Breast epithelium (tissue), 4 donors: ENCODE data around the gene GATAD2B. TPM values are rescaled to one million over a fixed set of nuclear protein-coding genes. Genes with fewer than 3 reads are reported as not detected.
A peak's percentile ranks its signal among the peaks of the same experiment; 100 is the strongest.
"Not testable (repeated sequence)": the region's sequence is repeated elsewhere in the genome, so short reads cannot be mapped to it uniquely, and the experiment has no call there.

ENCODE experiments used
- DNase-seq, 2 donors: peaks; one replicate each; pipeline ENCODE4 v3.0.0-alpha.2; 2019; ENCODE audit warnings: low spot score in 2 of 2
- H3K27ac ChIP-seq, 2 donors: fragments of 200-600 bp; sonication (generic) in 1 of 2; one replicate each; pipeline ENCODE4 v1.5.1; 2016 to 2019; ENCODE audit warnings: mild to moderate bottlenecking in 1 of 2
- H3K27me3 ChIP-seq, 2 donors: fragments of 200-600 bp; sonication (generic) in 1 of 2; one replicate each; pipeline versions ENCODE4 v1.5.1 to v1.6.0; 2017 to 2019; ENCODE audit warnings: control low read depth in 1 of 2, mild to moderate bottlenecking in 1 of 2
- H3K36me3 ChIP-seq: fragments of 200-600 bp; one replicate; pipeline ENCODE4 v1.5.1; 2019
- H3K4me1 ChIP-seq, 2 donors: fragments of 200-600 bp; sonication (generic); one replicate each; pipeline ENCODE4 v1.5.1; 2016 to 2019; ENCODE audit warnings: control low read depth in 1 of 2
- H3K4me3 ChIP-seq, 3 donors: fragments of 200-600 bp; sonication (generic); 1 replicate in 2 of 3; 2 replicates in 1 of 3; pipeline ENCODE4 v1.5.1; 2016 to 2019; ENCODE audit warnings: mild to moderate bottlenecking in 3 of 3, moderate library complexity in 2 of 3
- H3K9me3 ChIP-seq, 2 donors: fragments of 200-600 bp; sonication (generic) in 1 of 2; one replicate each; pipeline ENCODE4 v1.5.1; 2016 to 2019; ENCODE audit warnings: control low read depth in 1 of 2
- CTCF ChIP-seq, 3 donors: fragments of 450-650 bp; IDR thresholded peaks; one replicate each; pipeline ENCODE4 v1.5.1; 2016 to 2017; ENCODE audit warnings: antibody characterized with exemption in 3 of 3, mild to moderate bottlenecking in 3 of 3, moderate library complexity in 3 of 3
- POLR2A ChIP-seq: fragments of 450-650 bp; IDR thresholded peaks from one replicate; pipeline ENCODE4 v1.6.1; 2016; ENCODE audit warnings: antibody characterized with exemption, mild to moderate bottlenecking, moderate library complexity
- POLR2AphosphoS5 ChIP-seq, 3 donors: sonication (generic); formaldehyde crosslinking; IDR thresholded peaks; one replicate each; pipeline ENCODE4 v1.6.1; 2017; ENCODE audit warnings: antibody characterized with exemption in 3 of 3
- intact Hi-C: fragments of 100-400 bp; cut with DNase I; formaldehyde crosslinking; loops from one replicate; pipeline ENCODE4 v1.15.1; 2023; ENCODE audit warnings: low total_unique reads
- total RNA-seq, 3 donors: library from RNA; depleted of rRNA; stranded (reverse); fragments of >200 nt; gene quantifications; one replicate each; pipeline ENCODE4 v1.1.0, GENCODE V29; 2016

The GATAD2B gene
- total RNA-seq, 3 donors from 2014 or later = 18.7 to 21.2 (median 20.0) TPM

DNA sequence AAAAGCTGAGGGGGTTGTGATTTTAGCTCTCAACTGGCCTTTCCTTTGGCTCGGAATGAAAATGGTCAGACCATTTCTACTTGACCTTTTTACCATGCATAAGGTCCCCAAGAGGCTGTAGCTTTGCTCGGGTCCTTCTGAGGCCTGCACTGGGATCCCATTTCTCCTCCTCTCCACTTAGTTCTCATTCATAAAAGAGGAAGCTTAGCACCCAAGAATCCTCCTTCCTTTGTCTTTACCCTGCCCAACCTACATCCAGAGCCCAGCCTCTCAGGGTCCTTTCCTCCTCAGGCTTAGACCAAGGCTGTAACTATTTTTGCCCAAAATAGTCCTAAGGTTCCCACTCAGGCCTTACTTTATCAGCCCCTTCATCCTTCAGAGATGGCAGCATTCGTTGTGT, 153.6 kb downstream of the GATAD2B start:
- Histone ChIP-seq H3K4me3 (no peak overlapping the region), H3K9me3 (no peaks in the 10 kb centered on the region), H3K27me3 (no peaks in the 10 kb centered on the region), H3K36me3 (no peaks in the 10 kb centered on the region), H3K4me1 (peaks cover 4 to 11% of the 10 kb centered on the region in 2 donors), H3K27ac (no peak overlapping the region)
- intact Hi-C loops = loop anchor here (5.0 kb wide), 1 partner anchor 257 kb away; no protein-coding TSS in a partner anchor
- TF ChIP-seq POLR2AphosphoS5 (IDR thresholded peaks at IDR 0.05) = no peak
- no peak for TF ChIP-seq CTCF (IDR thresholded peaks at IDR 0.05)
- TF ChIP-seq POLR2A = no peak
- no peak for DNase-seq

- Histone ChIP-seq H3K4me3 (no peak overlapping the region), H3K9me3 (no peaks in the 10 kb centered on the region), H3K36me3 (no peaks in the 10 kb centered on the region), H3K27me3 (no peaks in the 10 kb centered on the region), H3K27ac (peak overlapping the region in 1 of 2 donors; percentile 20), H3K4me1 (peaks cover 0 to 4% of the 10 kb centered on the region in 2 donors)
- no peak for TF ChIP-seq CTCF (IDR thresholded peaks at IDR 0.05)
- TF ChIP-seq POLR2AphosphoS5 (IDR thresholded peaks at IDR 0.05) = no peak
- TF ChIP-seq POLR2A = no peak
- DNase-seq = no peak
- intact Hi-C loops = loop anchor here (5.0 kb wide), 1 partner anchor 256 kb away; no protein-coding TSS in a partner anchor
Measured at GRCh38 chr1:153768316-153769181, 154.2 kb downstream of the GATAD2B start.

DNA sequence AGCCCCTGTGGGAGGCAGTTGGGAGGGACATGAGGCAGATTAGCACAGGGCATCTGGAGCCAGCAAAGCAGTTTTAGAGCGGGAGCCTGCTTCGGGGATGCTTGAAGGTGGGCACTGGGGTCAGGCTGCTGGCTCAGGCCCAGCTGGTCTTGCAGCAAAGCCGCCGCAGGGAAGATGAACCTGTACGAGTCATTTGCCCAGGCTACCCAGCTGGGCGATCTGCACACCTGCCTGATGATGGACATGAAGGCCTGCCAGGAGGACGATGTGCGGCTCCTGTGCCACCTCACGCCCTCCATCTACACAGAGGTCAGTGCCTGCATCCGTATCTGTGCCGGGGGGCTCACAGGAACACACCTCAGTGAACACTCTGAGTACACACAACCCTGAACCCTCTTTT, 155.3 kb downstream of the GATAD2B start:
- no peaks in the 10 kb centered on the region for H3K27me3 ChIP-seq
- H3K4me1 ChIP-seq = no peaks in the 10 kb centered on the region
- H3K36me3 ChIP-seq = peaks cover 5% of the 10 kb centered on the region
- no peaks in the 10 kb centered on the region for H3K9me3 ChIP-seq
- no peak overlapping the region for H3K4me3 ChIP-seq
- peak overlapping the region in 1 of 2 donors; percentile 19 for H3K27ac ChIP-seq
- TF ChIP-seq POLR2A (no peak), CTCF (IDR thresholded peaks at IDR 0.05) (no peak), POLR2AphosphoS5 (IDR thresholded peaks at IDR 0.05) (no peak)
- DNase-seq = no peak
- intact Hi-C loops = loop anchor here (5.0 kb wide), 1 partner anchor 255 kb away; no protein-coding TSS in a partner anchor

DNA sequence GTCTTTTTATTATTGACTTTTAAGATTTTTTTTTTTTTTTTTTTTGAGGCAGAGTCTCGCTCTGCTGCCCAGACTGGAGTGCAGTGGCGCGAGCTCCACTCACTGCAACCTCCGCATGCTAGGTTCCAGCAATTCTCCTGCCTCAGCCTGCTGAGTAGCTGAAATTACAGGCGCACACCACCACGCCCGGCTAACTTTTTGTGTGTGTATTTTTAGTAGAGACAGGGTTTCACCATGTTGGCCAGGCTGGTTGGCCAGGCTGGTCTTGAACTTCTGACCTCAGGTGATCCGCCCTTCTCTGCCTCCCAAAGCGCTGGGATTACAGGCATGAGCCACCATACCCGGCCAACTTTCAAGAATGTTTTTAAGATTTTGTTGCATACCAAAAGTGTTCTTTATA, 156.1 kb downstream of the GATAD2B start:
- not testable (repeated sequence) for H3K9me3 ChIP-seq, H3K4me1 ChIP-seq
- intact Hi-C loops = loop anchor here (5.0 kb wide), 1 partner anchor 254 kb away; no protein-coding TSS in a partner anchor

GRCh38 chr1:153764310-153764709, 158.5 kb downstream of the GATAD2B start:
- no peaks in the 10 kb centered on the region for H3K4me1 ChIP-seq
- no peak for TF ChIP-seq POLR2A
- no peak for TF ChIP-seq CTCF (IDR thresholded peaks at IDR 0.05)
- TF ChIP-seq POLR2AphosphoS5 (IDR thresholded peaks at IDR 0.05) = no peak
- peak overlapping the region; percentile 60 to 79 for H3K27ac ChIP-seq
- H3K9me3 ChIP-seq = no peaks in the 10 kb centered on the region
- no peak for DNase-seq
- H3K36me3 ChIP-seq = peaks cover 5% of the 10 kb centered on the region
- H3K4me3 ChIP-seq = no peak overlapping the region
- intact Hi-C loops = no loop called here
- no peaks in the 10 kb centered on the region for H3K27me3 ChIP-seq

More for the DNA sequence above, 156.1 kb downstream of the GATAD2B start:
- not testable (repeated sequence) for H3K4me3 ChIP-seq, DNase-seq, H3K27me3 ChIP-seq, H3K36me3 ChIP-seq, H3K27ac ChIP-seq
